Effector memory CD4-positive, alpha-beta T cell (primary cell): ENCODE data around the gene TRHDE.

Experiments
- DNase-seq, 3 donors: peaks; one replicate each; pipeline ENCODE4 v3.0.0-alpha.2; 2020
- H3K27ac ChIP-seq: 2 replicates; pipeline ENCODE4 v1.7.0; 2013; ENCODE audit warnings: mild to moderate bottlenecking, low read length, moderate library complexity; ENCODE audit not compliant: insufficient read depth, poor library complexity, severe bottlenecking
- H3K27me3 ChIP-seq: replicated peaks from 2 replicates; pipeline ENCODE4 v1.7.0; 2013; ENCODE audit warnings: mild to moderate bottlenecking, low read length; ENCODE audit not compliant: insufficient read depth, control insufficient read depth, poor library complexity, severe bottlenecking
- H3K36me3 ChIP-seq: 2 replicates; pipeline ENCODE4 v1.7.0; 2013; ENCODE audit warnings: mild to moderate bottlenecking, low read length, moderate library complexity; ENCODE audit not compliant: control insufficient read depth, insufficient read depth
- H3K4me1 ChIP-seq: 2 replicates; pipeline ENCODE4 v1.7.0; 2013; ENCODE audit warnings: low read length, mild to moderate bottlenecking; ENCODE audit not compliant: control insufficient read depth, insufficient read depth, poor library complexity, severe bottlenecking
- H3K4me3 ChIP-seq: 2 replicates; pipeline ENCODE4 v1.7.0; 2013; ENCODE audit warnings: low read length, low read depth, mild to moderate bottlenecking; ENCODE audit not compliant: insufficient read depth, poor library complexity, severe bottlenecking
- H3K9me3 ChIP-seq: 2 replicates; pipeline ENCODE4 v1.7.0; 2013; ENCODE audit warnings: mild to moderate bottlenecking, low read length, moderate library complexity; ENCODE audit not compliant: control insufficient read depth

The TRHDE gene

DNA sequence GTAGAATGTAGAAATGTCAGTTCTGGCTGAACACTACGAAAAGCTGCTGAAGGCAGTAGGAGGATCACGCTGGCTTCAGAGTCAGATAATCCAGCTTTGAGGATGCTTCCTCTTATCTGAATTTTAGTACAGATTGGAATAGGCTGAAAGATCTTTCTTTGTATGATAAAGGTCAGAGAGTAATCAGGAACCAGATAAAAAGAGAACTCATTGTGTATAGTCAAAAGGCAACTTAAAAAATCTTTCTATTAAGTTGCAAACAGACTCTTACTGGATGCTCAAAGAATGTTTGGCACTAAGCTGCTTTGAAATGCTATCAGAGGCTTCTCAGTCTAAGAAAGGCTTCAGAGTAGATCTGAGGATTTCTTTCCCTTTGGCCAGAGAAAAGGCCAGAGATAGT, 21.8 kb upstream of the TRHDE start:
- Histone ChIP-seq H3K27me3 (no peaks in the 10 kb centered on the region), H3K9me3 (no peaks in the 10 kb centered on the region), H3K4me3 (no peak overlapping the region), H3K36me3 (no peaks in the 10 kb centered on the region), H3K27ac (no peak overlapping the region), H3K4me1 (no peaks in the 10 kb centered on the region)
- no peak for DNase-seq

- Histone ChIP-seq H3K27ac (no peak overlapping the region), H3K27me3 (no peaks in the 10 kb centered on the region), H3K4me3 (no peak overlapping the region), H3K9me3 (no peaks in the 10 kb centered on the region), H3K36me3 (no peaks in the 10 kb centered on the region), H3K4me1 (no peaks in the 10 kb centered on the region)
- no peak for DNase-seq
Observed at GRCh38 chr12:72256725-72257124, 15.4 kb upstream of the TRHDE start.

DNA sequence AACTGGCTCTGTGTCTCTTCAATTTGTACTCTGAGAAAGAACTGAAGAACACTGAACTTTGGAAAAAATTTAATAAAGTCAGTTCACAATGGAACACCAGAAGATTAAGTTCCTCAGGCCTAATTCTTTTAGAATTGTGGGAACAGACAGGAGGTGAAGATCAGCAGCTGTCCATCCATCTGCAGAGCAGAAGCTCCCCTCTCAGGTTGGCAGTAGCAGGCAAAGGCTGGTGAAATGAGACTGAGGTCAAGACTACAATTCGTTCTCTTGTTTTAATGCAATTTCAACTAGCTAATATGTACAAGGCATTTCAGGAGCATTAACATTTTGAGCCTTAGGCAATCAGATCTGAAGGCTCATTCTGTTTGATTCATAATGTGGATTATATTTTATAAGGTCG, 10.3 kb upstream of the TRHDE start:
- DNase-seq: no peak
- no peaks in the 10 kb centered on the region for H3K27me3 ChIP-seq
- no peaks in the 10 kb centered on the region for H3K36me3 ChIP-seq
- no peaks in the 10 kb centered on the region for H3K4me1 ChIP-seq
- H3K9me3 ChIP-seq: no peaks in the 10 kb centered on the region
- H3K27ac ChIP-seq: no peak overlapping the region
- no peak overlapping the region for H3K4me3 ChIP-seq

DNA sequence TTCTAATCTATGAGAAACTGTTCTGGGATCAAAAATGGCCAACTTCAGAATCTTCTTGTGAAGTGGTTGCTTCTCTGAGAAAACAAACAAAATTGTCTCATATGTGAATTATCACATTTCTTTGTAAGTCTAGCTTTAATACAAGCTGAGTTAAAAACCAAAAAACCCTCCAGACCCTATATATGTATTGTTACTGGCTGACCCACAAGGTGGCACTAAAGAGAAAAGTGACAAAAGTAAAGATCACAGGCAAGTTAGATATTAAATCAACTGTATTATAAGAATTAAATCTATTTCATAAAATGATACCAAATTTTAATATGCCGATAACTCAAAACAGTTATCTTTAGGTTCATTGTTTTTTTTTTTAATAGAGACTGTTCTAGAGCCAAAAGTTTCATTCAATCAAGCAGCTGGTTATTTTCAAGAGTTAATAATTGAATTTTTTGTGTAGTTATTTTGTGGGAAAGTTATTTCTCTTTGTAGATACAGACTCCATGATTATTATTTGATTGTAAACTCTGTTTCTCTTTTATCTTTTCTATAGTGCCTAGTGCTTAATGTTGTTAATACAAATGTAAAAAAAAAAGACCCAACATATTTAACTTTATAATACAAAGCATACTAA, 7.5 kb upstream of the TRHDE start:
- DNase-seq: no peak
- Histone ChIP-seq H3K27me3 (no peaks in the 10 kb centered on the region), H3K4me3 (no peak overlapping the region), H3K36me3 (no peaks in the 10 kb centered on the region), H3K4me1 (no peaks in the 10 kb centered on the region), H3K27ac (no peak overlapping the region), H3K9me3 (no peaks in the 10 kb centered on the region)

DNA sequence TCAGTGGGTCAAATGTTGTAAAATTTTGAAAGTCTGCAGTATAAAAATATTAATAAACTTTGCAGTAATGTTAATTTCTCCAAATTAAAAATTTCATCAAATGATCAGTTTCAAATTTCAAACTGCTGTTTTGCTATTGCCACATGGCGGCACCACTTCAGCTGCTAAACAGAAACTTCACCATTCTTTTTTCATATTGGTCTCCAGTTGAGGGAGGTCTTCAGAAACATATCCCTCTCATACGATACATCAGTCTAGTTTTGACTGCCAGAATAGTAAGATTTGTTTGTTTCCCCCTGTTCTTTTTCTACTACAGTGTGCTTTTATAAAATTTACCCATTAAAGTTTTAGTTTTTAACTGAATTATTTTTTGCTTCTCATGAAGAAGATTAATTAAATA, 4.2 kb upstream of the TRHDE start:
- Histone ChIP-seq H3K27me3 (peaks cover 12% of the 10 kb centered on the region), H3K4me3 (no peak overlapping the region), H3K9me3 (no peaks in the 10 kb centered on the region), H3K27ac (no peak overlapping the region), H3K4me1 (no peaks in the 10 kb centered on the region), H3K36me3 (no peaks in the 10 kb centered on the region)
- no peak for DNase-seq

- Histone ChIP-seq H3K27ac (no peak overlapping the region), H3K36me3 (no peaks in the 10 kb centered on the region), H3K4me1 (no peaks in the 10 kb centered on the region), H3K4me3 (no peak overlapping the region), H3K27me3 (peaks cover 14% of the 10 kb centered on the region), H3K9me3 (no peaks in the 10 kb centered on the region)
- DNase-seq: no peak
Observed at GRCh38 chr12:72268386-72268785, 3.8 kb upstream of the TRHDE start.

- no peak overlapping the region for H3K4me3 ChIP-seq
- no peaks in the 10 kb centered on the region for H3K9me3 ChIP-seq
- DNase-seq: no peak
- H3K27ac ChIP-seq: no peak overlapping the region
- peaks cover 14% of the 10 kb centered on the region for H3K27me3 ChIP-seq
- no peaks in the 10 kb centered on the region for H3K4me1 ChIP-seq
- H3K36me3 ChIP-seq: no peaks in the 10 kb centered on the region
Observed at GRCh38 chr12:72269491-72269890, 2.7 kb upstream of the TRHDE start.

DNA sequence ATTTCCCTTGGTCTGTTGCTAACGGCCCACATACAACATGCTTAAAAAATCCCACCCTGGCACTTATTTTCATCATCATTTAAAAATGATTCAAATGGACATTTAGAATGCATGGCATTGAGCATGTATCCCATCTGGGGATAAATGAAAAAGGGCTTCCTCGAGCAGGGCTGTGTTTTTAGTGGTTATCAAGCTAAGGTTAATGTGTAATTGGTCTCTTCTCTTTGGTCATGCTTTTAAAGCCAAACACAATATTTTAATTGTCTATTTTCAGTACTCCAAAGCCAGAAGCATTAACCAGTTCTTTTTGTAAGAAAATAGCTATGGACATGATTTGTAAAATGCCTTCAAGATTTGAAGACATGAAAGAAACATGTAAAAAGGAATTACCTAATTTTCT, 1.9 kb upstream of the TRHDE start:
- Histone ChIP-seq H3K4me1 (no peaks in the 10 kb centered on the region), H3K4me3 (no peak overlapping the region), H3K27me3 (peaks cover 14% of the 10 kb centered on the region), H3K27ac (no peak overlapping the region), H3K36me3 (no peaks in the 10 kb centered on the region), H3K9me3 (no peaks in the 10 kb centered on the region)
- DNase-seq: no peak

DNA sequence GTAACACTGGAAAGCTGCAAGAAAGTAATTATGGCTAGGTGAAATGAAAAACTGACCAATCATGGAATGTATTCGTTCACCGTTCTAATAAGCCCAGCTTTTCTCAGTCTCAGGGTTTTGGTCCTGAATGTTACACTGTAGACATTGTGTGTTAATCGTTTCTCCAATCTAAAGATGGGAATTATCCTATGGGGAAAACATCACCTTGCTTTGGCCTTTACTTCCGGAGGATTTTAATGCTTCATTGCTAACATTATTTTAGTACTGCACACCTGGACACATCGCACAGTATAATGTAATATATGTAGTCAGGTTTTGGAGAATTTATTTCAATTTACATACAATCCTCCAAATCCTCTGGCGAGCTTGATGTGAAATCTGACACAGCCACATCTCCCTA, 1.2 kb upstream of the TRHDE start:
- H3K27ac ChIP-seq: no peak overlapping the region
- peaks cover 14% of the 10 kb centered on the region for H3K27me3 ChIP-seq
- H3K4me1 ChIP-seq: no peaks in the 10 kb centered on the region
- DNase-seq: no peak
- H3K4me3 ChIP-seq: no peak overlapping the region
- H3K9me3 ChIP-seq: no peaks in the 10 kb centered on the region
- H3K36me3 ChIP-seq: no peaks in the 10 kb centered on the region

GRCh38 chr12:72271451-72272090, 599 bp upstream of the TRHDE start:
- no peak overlapping the region for H3K4me3 ChIP-seq
- H3K9me3 ChIP-seq: no peaks in the 10 kb centered on the region
- DNase-seq: no peak
- no peak overlapping the region for H3K27ac ChIP-seq
- H3K27me3 ChIP-seq: peaks cover 14% of the 10 kb centered on the region
- no peaks in the 10 kb centered on the region for H3K36me3 ChIP-seq
- H3K4me1 ChIP-seq: no peaks in the 10 kb centered on the region
